WTC11 (cell line): ENCODE results near the gene NINL. TPM values are rescaled to one million over a fixed set of nuclear protein-coding genes. Genes with fewer than 3 reads are reported as not detected.

Source experiments
- ATAC-seq: fragments of 200-7000 bp; cut with Tn5 transposase; 2 replicates; pipeline ENCODE4 v1.10.0; 2021; ENCODE audit warnings: mild to moderate bottlenecking, moderate library complexity
- CTCF ChIA-PET: fragments of 300-600 bp; sonication (Branson Sonifier 250); formaldehyde crosslinking; loops from one replicate; lab custom pipeline; 2021; ENCODE audit warnings: antibody characterized with exemption; lab: Charles Lee
- POLR2A ChIA-PET: fragments of 350-600 bp; sonication (Branson Sonifier 250); formaldehyde crosslinking; loops from one replicate; lab custom pipeline; 2021; ENCODE audit warnings: antibody characterized with exemption; lab: Charles Lee
- DNase-seq: peaks from one replicate; pipeline ENCODE4 v3.0.0; 2021; ENCODE audit warnings: low spot score
- H3K27ac Mint-ChIP-seq: 2 replicates; pipeline ENCODE4 v1.8.0; 2021; ENCODE audit warnings: mixed read lengths
- H3K27me3 Mint-ChIP-seq: 2 replicates; pipeline ENCODE4 v1.8.0; 2021; ENCODE audit warnings: low read depth, mild to moderate bottlenecking, moderate library complexity, mixed read lengths
- H3K36me3 Mint-ChIP-seq: 2 replicates; pipeline ENCODE4 v1.8.0; 2021; ENCODE audit warnings: mixed read lengths
- H3K4me1 Mint-ChIP-seq: 2 replicates; pipeline ENCODE4 v1.8.0; 2022; ENCODE audit warnings: mixed read lengths
- H3K4me3 Mint-ChIP-seq: 2 replicates; pipeline ENCODE4 v1.8.0; 2021; ENCODE audit warnings: mild to moderate bottlenecking, moderate library complexity, mixed read lengths
- H3K9me3 Mint-ChIP-seq: 2 replicates; pipeline ENCODE4 v1.8.0; 2021; ENCODE audit warnings: mixed read lengths
- ATF1 ChIP-seq: sonication (generic); formaldehyde crosslinking; IDR thresholded peaks from 2 replicates; pipeline ENCODE4 v1.8.1; 2023; ENCODE audit warnings: mild to moderate bottlenecking, moderate library complexity, missing genetic modification reagents
- CBFB ChIP-seq: sonication (generic); formaldehyde crosslinking; IDR thresholded peaks from 2 replicates; pipeline ENCODE4 v1.8.1; 2022; ENCODE audit warnings: mild to moderate bottlenecking, low read depth, missing genetic modification reagents
- ETV6 ChIP-seq: sonication (generic); formaldehyde crosslinking; IDR thresholded peaks from 2 replicates; pipeline ENCODE4 v1.8.1; 2022; ENCODE audit warnings: mild to moderate bottlenecking, missing genetic modification reagents
- GABPB1 ChIP-seq: sonication (generic); formaldehyde crosslinking; IDR thresholded peaks from 2 replicates; pipeline ENCODE4 v1.8.1; 2023; ENCODE audit warnings: mild to moderate bottlenecking, missing genetic modification reagents
- JUN ChIP-seq: sonication (generic); formaldehyde crosslinking; IDR thresholded peaks from 2 replicates; pipeline ENCODE4 v1.8.0; 2023; ENCODE audit warnings: mild to moderate bottlenecking, missing genetic modification reagents
- KAT7 ChIP-seq: sonication (generic); formaldehyde crosslinking; IDR thresholded peaks from 2 replicates; pipeline ENCODE4 v1.8.1; 2023; ENCODE audit warnings: missing genetic modification reagents, mild to moderate bottlenecking, borderline replicate concordance
- SMAD3 ChIP-seq: sonication (generic); formaldehyde crosslinking; IDR thresholded peaks from 2 replicates; pipeline ENCODE4 v1.8.0; 2022; ENCODE audit warnings: missing genetic modification reagents, mild to moderate bottlenecking, borderline replicate concordance
- SOX15 ChIP-seq: fragments of 250-450 bp; sonication (Bioruptor Pico); IDR thresholded peaks from 2 replicates; pipeline ENCODE4 v1.9.0; 2021; ENCODE audit warnings: mild to moderate bottlenecking
- TEAD4 ChIP-seq: sonication (generic); formaldehyde crosslinking; IDR thresholded peaks from 2 replicates; pipeline ENCODE4 v1.8.0; 2022; ENCODE audit warnings: mild to moderate bottlenecking, missing genetic modification reagents
- ZBTB21 ChIP-seq: sonication (generic); formaldehyde crosslinking; IDR thresholded peaks from 2 replicates; pipeline ENCODE4 v1.8.1; 2023; ENCODE audit warnings: mild to moderate bottlenecking, missing genetic modification reagents, borderline replicate concordance
- ZNF232 ChIP-seq: sonication (generic); formaldehyde crosslinking; IDR thresholded peaks from 2 replicates; pipeline ENCODE4 v1.8.0; 2022; ENCODE audit warnings: mild to moderate bottlenecking, missing genetic modification reagents
- ZNF416 ChIP-seq: fragments of 250-450 bp; sonication (Bioruptor Pico); IDR thresholded peaks from 2 replicates; pipeline ENCODE4 v1.9.0; 2021; ENCODE audit warnings: mild to moderate bottlenecking, inconsistent platforms
- total RNA-seq: library from RNA; stranded (reverse); gene quantifications from 3 replicates; pipeline ENCODE4 v1.2.3, GENCODE V29; 2021
- TF ChIP-seq, protein P1 (sequence below): sonication (generic); formaldehyde crosslinking; IDR thresholded peaks from 2 replicates; pipeline ENCODE4 v1.8.1; 2023; ENCODE audit warnings: mild to moderate bottlenecking, missing genetic modification reagents, borderline replicate concordance
- TF ChIP-seq, protein P2 (sequence below): fragments of 250-450 bp; sonication (Bioruptor Pico); IDR thresholded peaks from 2 replicates; pipeline ENCODE4 v1.9.0; 2021; ENCODE audit warnings: mild to moderate bottlenecking
- TF ChIP-seq, protein P3 (sequence below): sonication (generic); formaldehyde crosslinking; IDR thresholded peaks from 2 replicates; pipeline ENCODE4 v1.8.1; 2022; ENCODE audit warnings: low read depth, mild to moderate bottlenecking, moderate library complexity, missing genetic modification reagents, borderline replicate concordance
- TF ChIP-seq, protein P4 (sequence below): fragments of 250-450 bp; sonication (Bioruptor Pico); IDR thresholded peaks from 2 replicates; pipeline ENCODE4 v2.1.2; 2022; ENCODE audit warnings: mild to moderate bottlenecking, moderate library complexity
- TF ChIP-seq, protein P5 (sequence below): sonication (generic); formaldehyde crosslinking; IDR thresholded peaks from 2 replicates; pipeline ENCODE4 v1.8.0; 2023; ENCODE audit warnings: missing genetic modification reagents, mild to moderate bottlenecking, borderline replicate concordance

The NINL gene
- total RNA-seq, 1 experiment from 2014 or later = 36.0 TPM

DNA sequence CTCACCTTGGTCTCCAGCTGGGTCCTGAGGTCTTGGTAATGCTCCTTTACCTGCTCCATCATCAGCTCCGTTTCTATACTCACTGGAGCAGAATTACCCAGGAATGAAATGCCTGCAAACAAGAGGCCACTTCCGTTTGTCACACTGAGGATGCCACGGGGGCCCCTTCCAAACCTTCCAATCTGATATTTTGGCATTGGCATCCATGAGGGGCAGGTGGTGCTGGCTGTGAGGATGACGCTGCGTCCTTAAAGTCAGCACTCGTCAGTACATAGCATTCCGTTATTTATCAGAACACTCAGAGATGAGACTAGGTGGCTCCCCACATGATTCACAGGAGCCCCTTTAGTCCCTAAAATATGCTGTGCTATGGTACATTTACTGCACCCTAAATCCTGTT lies 105.2 kb downstream of the NINL start (continued):
- TF ChIP-seq, protein P1, sequence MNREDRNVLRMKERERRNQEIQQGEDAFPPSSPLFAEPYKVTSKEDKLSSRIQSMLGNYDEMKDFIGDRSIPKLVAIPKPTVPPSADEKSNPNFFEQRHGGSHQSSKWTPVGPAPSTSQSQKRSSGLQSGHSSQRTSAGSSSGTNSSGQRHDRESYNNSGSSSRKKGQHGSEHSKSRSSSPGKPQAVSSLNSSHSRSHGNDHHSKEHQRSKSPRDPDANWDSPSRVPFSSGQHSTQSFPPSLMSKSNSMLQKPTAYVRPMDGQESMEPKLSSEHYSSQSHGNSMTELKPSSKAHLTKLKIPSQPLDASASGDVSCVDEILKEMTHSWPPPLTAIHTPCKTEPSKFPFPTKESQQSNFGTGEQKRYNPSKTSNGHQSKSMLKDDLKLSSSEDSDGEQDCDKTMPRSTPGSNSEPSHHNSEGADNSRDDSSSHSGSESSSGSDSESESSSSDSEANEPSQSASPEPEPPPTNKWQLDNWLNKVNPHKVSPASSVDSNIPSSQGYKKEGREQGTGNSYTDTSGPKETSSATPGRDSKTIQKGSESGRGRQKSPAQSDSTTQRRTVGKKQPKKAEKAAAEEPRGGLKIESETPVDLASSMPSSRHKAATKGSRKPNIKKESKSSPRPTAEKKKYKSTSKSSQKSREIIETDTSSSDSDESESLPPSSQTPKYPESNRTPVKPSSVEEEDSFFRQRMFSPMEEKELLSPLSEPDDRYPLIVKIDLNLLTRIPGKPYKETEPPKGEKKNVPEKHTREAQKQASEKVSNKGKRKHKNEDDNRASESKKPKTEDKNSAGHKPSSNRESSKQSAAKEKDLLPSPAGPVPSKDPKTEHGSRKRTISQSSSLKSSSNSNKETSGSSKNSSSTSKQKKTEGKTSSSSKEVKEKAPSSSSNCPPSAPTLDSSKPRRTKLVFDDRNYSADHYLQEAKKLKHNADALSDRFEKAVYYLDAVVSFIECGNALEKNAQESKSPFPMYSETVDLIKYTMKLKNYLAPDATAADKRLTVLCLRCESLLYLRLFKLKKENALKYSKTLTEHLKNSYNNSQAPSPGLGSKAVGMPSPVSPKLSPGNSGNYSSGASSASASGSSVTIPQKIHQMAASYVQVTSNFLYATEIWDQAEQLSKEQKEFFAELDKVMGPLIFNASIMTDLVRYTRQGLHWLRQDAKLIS (CRISPR knock-in tag) = no peak
- TF ChIP-seq, protein P2, sequence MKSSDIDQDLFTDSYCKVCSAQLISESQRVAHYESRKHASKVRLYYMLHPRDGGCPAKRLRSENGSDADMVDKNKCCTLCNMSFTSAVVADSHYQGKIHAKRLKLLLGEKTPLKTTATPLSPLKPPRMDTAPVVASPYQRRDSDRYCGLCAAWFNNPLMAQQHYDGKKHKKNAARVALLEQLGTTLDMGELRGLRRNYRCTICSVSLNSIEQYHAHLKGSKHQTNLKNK (CRISPR knock-in tag) = no peak
- TF ChIP-seq ATF1 (no peak), ZNF416 (CRISPR knock-in tag) (no peak), TEAD4 (no peak), ETV6 (CRISPR knock-in tag) (no peak), CBFB (CRISPR knock-in tag) (no peak), KAT7 (CRISPR knock-in tag) (no peak), SOX15 (CRISPR knock-in tag) (no peak), JUN (CRISPR knock-in tag) (no peak), GABPB1 (CRISPR knock-in tag) (no peak), ZBTB21 (CRISPR knock-in tag) (no peak)
- TF ChIP-seq, protein P3, sequence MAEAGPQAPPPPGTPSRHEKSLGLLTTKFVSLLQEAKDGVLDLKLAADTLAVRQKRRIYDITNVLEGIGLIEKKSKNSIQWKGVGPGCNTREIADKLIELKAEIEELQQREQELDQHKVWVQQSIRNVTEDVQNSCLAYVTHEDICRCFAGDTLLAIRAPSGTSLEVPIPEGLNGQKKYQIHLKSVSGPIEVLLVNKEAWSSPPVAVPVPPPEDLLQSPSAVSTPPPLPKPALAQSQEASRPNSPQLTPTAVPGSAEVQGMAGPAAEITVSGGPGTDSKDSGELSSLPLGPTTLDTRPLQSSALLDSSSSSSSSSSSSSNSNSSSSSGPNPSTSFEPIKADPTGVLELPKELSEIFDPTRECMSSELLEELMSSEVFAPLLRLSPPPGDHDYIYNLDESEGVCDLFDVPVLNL (CRISPR knock-in tag) = no peak
- TF ChIP-seq, protein P4, sequence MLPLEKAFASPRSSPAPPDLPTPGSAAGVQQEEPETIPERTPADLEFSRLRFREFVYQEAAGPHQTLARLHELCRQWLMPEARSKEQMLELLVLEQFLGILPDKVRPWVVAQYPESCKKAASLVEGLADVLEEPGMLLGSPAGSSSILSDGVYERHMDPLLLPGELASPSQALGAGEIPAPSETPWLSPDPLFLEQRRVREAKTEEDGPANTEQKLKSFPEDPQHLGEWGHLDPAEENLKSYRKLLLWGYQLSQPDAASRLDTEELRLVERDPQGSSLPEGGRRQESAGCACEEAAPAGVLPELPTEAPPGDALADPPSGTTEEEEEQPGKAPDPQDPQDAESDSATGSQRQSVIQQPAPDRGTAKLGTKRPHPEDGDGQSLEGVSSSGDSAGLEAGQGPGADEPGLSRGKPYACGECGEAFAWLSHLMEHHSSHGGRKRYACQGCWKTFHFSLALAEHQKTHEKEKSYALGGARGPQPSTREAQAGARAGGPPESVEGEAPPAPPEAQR (CRISPR knock-in tag) = no peak

DNA sequence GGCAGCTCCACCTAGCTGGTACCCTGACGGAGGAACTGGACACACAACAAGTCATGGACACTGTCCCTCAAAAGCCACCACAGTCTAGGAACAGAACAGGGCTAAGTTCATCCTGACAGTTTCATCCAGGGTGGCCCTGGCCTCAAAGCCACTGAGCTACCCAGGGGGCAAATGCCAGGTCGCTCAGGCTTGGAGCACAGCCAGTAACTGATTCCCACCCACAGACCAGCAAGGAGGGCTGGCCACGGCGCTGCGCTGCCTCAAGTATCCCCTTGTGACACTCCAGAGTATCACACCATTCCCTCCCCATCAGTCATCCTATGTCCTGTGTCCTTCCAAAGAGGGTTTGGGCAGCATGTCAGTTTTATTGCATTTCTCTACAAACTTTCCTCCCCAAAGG lies 105.7 kb downstream of the NINL start:
- Mint-ChIP-seq H3K27me3 (no peaks in the 10 kb centered on the region), H3K36me3 (peaks cover 42% of the 10 kb centered on the region), H3K4me1 (no peaks in the 10 kb centered on the region), H3K4me3 (no peak overlapping the region), H3K9me3 (no peaks in the 10 kb centered on the region), H3K27ac (no peak overlapping the region)
- TF ChIP-seq, protein P5, sequence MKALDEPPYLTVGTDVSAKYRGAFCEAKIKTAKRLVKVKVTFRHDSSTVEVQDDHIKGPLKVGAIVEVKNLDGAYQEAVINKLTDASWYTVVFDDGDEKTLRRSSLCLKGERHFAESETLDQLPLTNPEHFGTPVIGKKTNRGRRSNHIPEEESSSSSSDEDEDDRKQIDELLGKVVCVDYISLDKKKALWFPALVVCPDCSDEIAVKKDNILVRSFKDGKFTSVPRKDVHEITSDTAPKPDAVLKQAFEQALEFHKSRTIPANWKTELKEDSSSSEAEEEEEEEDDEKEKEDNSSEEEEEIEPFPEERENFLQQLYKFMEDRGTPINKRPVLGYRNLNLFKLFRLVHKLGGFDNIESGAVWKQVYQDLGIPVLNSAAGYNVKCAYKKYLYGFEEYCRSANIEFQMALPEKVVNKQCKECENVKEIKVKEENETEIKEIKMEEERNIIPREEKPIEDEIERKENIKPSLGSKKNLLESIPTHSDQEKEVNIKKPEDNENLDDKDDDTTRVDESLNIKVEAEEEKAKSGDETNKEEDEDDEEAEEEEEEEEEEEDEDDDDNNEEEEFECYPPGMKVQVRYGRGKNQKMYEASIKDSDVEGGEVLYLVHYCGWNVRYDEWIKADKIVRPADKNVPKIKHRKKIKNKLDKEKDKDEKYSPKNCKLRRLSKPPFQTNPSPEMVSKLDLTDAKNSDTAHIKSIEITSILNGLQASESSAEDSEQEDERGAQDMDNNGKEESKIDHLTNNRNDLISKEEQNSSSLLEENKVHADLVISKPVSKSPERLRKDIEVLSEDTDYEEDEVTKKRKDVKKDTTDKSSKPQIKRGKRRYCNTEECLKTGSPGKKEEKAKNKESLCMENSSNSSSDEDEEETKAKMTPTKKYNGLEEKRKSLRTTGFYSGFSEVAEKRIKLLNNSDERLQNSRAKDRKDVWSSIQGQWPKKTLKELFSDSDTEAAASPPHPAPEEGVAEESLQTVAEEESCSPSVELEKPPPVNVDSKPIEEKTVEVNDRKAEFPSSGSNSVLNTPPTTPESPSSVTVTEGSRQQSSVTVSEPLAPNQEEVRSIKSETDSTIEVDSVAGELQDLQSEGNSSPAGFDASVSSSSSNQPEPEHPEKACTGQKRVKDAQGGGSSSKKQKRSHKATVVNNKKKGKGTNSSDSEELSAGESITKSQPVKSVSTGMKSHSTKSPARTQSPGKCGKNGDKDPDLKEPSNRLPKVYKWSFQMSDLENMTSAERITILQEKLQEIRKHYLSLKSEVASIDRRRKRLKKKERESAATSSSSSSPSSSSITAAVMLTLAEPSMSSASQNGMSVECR (CRISPR knock-in tag) = no peak
- TF ChIP-seq ATF1 (no peak), ZNF232 (CRISPR knock-in tag) (no peak), SMAD3 (no peak), CBFB (CRISPR knock-in tag) (no peak)
- no peak for DNase-seq
- ATAC-seq = no peak
- POLR2A ChIA-PET = no interaction called here
- CTCF ChIA-PET = interaction anchor here (0.8 kb wide), 1 partner anchor 9 kb away, joined by 4 read pairs; no protein-coding TSS in a partner anchor
